Panc1 (cell line): Measurements from ENCODE around the gene RYR3. TPM values are rescaled to one million over a fixed set of nuclear protein-coding genes. Genes with fewer than 3 reads are reported as not detected.

Experiments used
- ATAC-seq: fragments of 200-7000 bp; cut with Tn5 transposase; 2 replicates; pipeline ENCODE4 v1.9.1; 2020; ENCODE audit warnings: mild to moderate bottlenecking, moderate library complexity
- BruUV-seq: library from RNA; stranded (reverse); fragments of 400-500 nt; replicated peaks from 2 replicates; lab custom pipeline; 2021; lab: Mats Ljungman, UMichigan
- CTCF ChIA-PET: fragments of 300-600 bp; sonication (Branson Sonifier 250); formaldehyde crosslinking; loops from one replicate; lab custom pipeline; 2022; ENCODE audit warnings: antibody characterized with exemption; lab: Charles Lee
- POLR2A ChIA-PET: fragments of 300-600 bp; sonication (Branson Sonifier 250); formaldehyde crosslinking; loops from one replicate; lab custom pipeline; 2022; ENCODE audit warnings: antibody characterized with exemption; lab: Charles Lee
- DNase-seq: peaks from one replicate; pipeline ENCODE4 v3.0.0-alpha.2; 2010; ENCODE audit warnings: low read depth, low spot score
- H3K27ac ChIP-seq: 2 replicates; pipeline ENCODE4 v1.5.1; 2011; ENCODE audit warnings: mild to moderate bottlenecking, low read length, inconsistent platforms
- H3K27me3 ChIP-seq: fragments of 200-500 bp; sonication (Bioruptor generic); 2 replicates; pipeline ENCODE4 v1.6.0; 2014; ENCODE audit warnings: low read length, inconsistent platforms; ENCODE audit not compliant: control insufficient read depth, insufficient read depth
- H3K36me3 ChIP-seq: fragments of 200-500 bp; sonication (Bioruptor generic); 2 replicates; pipeline ENCODE4 v1.5.1; 2014; ENCODE audit warnings: inconsistent platforms, mild to moderate bottlenecking, low read length, moderate library complexity; ENCODE audit not compliant: control insufficient read depth, insufficient read depth
- H3K4me1 ChIP-seq: 2 replicates; pipeline ENCODE4 v1.5.1; 2011; ENCODE audit warnings: inconsistent platforms, mild to moderate bottlenecking, low read length, moderate library complexity; ENCODE audit not compliant: control insufficient read depth, insufficient read depth
- H3K4me3 ChIP-seq, 2 experiments: 2 replicates each; pipeline ENCODE4 v1.5.1; 2011 to 2012; ENCODE audit warnings: low read depth in 2 of 2, low read length in 2 of 2, mild to moderate bottlenecking in 2 of 2, inconsistent platforms in 1 of 2, moderate library complexity in 1 of 2
- H3K9me3 ChIP-seq: fragments of 200-500 bp; sonication (Bioruptor generic); 2 replicates; pipeline ENCODE4 v1.5.1; 2014; ENCODE audit warnings: low read depth, mild to moderate bottlenecking, inconsistent platforms, low read length, moderate library complexity; ENCODE audit not compliant: control insufficient read depth, insufficient read depth
- POLR2AphosphoS5 ChIP-seq: IDR thresholded peaks from 2 replicates; pipeline ENCODE4 v1.6.1; 2012; ENCODE audit warnings: mild to moderate bottlenecking, low read depth, low read length, moderate library complexity
- SIN3A ChIP-seq: IDR thresholded peaks from 2 replicates; pipeline ENCODE4 v1.6.1; 2012; ENCODE audit warnings: low read depth, mild to moderate bottlenecking, low read length, moderate library complexity, borderline replicate concordance; ENCODE audit not compliant: insufficient read depth
- TCF7L2 ChIP-seq: IDR thresholded peaks from 2 replicates; pipeline ENCODE4 v1.6.1; 2011; ENCODE audit warnings: mild to moderate bottlenecking, low read depth, low read length, inconsistent platforms
- in situ Hi-C: cut with HindIII; loops from 2 replicates; pipeline ENCODE4 v1.10.0; 2016; ENCODE audit warnings: low sequenced_read_pairs, low pct_unique_long_range_greater_than_20kb
- intact Hi-C: fragments of 100-400 bp; cut with micrococcal nuclease; formaldehyde crosslinking; loops from one replicate; pipeline ENCODE4 v1.10.0; 2022; ENCODE audit not compliant: unreplicated experiment
- total RNA-seq: library from RNA; stranded (reverse); gene quantifications from one replicate; pipeline ENCODE4 v1.2.1, GENCODE V29; 2021; ENCODE audit not compliant: unreplicated experiment
- TF ChIP-seq, protein P1 (sequence below), 2 experiments: IDR thresholded peaks; 2 replicates each; pipeline ENCODE4 v1.6.1; 2011 to 2012; ENCODE audit warnings: low read depth in 2 of 2, control low read depth in 1 of 2, low read length in 1 of 2, mild to moderate bottlenecking in 1 of 2, moderate library complexity in 1 of 2; ENCODE audit not compliant: insufficient read depth in 1 of 2
- TF ChIP-seq, protein P2 (sequence below): fragments of 450-650 bp; IDR thresholded peaks from 2 replicates; pipeline ENCODE4 v1.5.1; 2017; ENCODE audit warnings: mild to moderate bottlenecking

Gene RYR3
- total RNA-seq, 1 experiment from 2014 or later: not detected

DNA sequence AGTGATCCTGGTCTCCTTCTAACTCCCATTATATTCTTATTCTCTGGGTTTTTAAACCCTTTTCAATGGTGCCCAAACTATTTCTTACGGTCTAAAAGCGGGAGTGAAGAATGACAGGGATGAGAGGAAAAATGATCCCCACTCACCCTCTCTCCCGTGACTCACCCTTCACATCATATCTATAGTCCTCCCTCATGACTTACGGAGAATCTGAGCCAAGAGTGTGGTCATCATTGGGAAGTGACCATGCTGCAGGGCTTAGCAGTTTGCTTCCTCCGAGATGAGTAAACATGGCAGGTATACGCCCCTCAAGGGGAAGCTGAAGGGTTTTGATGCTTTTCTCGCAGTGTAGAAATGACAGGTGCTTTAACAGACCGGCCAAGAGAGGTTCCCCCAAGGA is 274.0 kb downstream of the RYR3 start:
- Histone ChIP-seq H3K4me3 (no peak overlapping the region), H3K4me1 (no peaks in the 10 kb centered on the region), H3K27me3 (no peaks in the 10 kb centered on the region), H3K9me3 (no peaks in the 10 kb centered on the region), H3K27ac (no peak overlapping the region), H3K36me3 (no peaks in the 10 kb centered on the region)
- in situ Hi-C loops: no loop called here
- ChIA-PET POLR2A (no interaction called here), CTCF (interaction anchor here (0.7 kb wide), 1 partner anchor 10 kb away, joined by 3 read pairs; no protein-coding TSS in a partner anchor)
- DNase-seq: peak; percentile 7
- TF ChIP-seq, protein P1, sequence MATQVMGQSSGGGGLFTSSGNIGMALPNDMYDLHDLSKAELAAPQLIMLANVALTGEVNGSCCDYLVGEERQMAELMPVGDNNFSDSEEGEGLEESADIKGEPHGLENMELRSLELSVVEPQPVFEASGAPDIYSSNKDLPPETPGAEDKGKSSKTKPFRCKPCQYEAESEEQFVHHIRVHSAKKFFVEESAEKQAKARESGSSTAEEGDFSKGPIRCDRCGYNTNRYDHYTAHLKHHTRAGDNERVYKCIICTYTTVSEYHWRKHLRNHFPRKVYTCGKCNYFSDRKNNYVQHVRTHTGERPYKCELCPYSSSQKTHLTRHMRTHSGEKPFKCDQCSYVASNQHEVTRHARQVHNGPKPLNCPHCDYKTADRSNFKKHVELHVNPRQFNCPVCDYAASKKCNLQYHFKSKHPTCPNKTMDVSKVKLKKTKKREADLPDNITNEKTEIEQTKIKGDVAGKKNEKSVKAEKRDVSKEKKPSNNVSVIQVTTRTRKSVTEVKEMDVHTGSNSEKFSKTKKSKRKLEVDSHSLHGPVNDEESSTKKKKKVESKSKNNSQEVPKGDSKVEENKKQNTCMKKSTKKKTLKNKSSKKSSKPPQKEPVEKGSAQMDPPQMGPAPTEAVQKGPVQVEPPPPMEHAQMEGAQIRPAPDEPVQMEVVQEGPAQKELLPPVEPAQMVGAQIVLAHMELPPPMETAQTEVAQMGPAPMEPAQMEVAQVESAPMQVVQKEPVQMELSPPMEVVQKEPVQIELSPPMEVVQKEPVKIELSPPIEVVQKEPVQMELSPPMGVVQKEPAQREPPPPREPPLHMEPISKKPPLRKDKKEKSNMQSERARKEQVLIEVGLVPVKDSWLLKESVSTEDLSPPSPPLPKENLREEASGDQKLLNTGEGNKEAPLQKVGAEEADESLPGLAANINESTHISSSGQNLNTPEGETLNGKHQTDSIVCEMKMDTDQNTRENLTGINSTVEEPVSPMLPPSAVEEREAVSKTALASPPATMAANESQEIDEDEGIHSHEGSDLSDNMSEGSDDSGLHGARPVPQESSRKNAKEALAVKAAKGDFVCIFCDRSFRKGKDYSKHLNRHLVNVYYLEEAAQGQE (IDR thresholded peaks at IDR 0.05; ENCODE audit: insufficient read depth in 1 of 2, low read depth in 2 of 2, low read length in 1 of 2): no peak
- no peak for ATAC-seq
- BruUV-seq: no TSS peak
- intact Hi-C loops: no loop called here

- TF ChIP-seq TCF7L2: no peak
- TF ChIP-seq, protein P1 (IDR thresholded peaks at IDR 0.05; ENCODE audit: insufficient read depth in 1 of 2, low read depth in 2 of 2, low read length in 1 of 2): no peak
- no peak for TF ChIP-seq SIN3A
- no peak for TF ChIP-seq POLR2AphosphoS5
- TF ChIP-seq, protein P2, sequence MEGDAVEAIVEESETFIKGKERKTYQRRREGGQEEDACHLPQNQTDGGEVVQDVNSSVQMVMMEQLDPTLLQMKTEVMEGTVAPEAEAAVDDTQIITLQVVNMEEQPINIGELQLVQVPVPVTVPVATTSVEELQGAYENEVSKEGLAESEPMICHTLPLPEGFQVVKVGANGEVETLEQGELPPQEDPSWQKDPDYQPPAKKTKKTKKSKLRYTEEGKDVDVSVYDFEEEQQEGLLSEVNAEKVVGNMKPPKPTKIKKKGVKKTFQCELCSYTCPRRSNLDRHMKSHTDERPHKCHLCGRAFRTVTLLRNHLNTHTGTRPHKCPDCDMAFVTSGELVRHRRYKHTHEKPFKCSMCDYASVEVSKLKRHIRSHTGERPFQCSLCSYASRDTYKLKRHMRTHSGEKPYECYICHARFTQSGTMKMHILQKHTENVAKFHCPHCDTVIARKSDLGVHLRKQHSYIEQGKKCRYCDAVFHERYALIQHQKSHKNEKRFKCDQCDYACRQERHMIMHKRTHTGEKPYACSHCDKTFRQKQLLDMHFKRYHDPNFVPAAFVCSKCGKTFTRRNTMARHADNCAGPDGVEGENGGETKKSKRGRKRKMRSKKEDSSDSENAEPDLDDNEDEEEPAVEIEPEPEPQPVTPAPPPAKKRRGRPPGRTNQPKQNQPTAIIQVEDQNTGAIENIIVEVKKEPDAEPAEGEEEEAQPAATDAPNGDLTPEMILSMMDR: no peak
- Histone ChIP-seq H3K4me1 (no peaks in the 10 kb centered on the region), H3K9me3 (no peaks in the 10 kb centered on the region), H3K36me3 (no peaks in the 10 kb centered on the region), H3K4me3 (no peak overlapping the region), H3K27ac (no peak overlapping the region), H3K27me3 (no peaks in the 10 kb centered on the region)
- ChIA-PET CTCF (no interaction called here), POLR2A (no interaction called here)
- DNase-seq (no peak), ATAC-seq (no peak)
- no TSS peak for BruUV-seq
- intact Hi-C loops (no loop called here), in situ Hi-C loops (no loop called here)
Observed at GRCh38 chr15:33586786-33587697, 276.3 kb downstream of the RYR3 start.
